Left renal pelvis (tissue), 4 donors: ENCODE measurements around the gene LAMTOR5. TPM values are rescaled to one million over a fixed set of nuclear protein-coding genes. Genes with fewer than 3 reads are reported as not detected.

Experiments used
- DNase-seq, 4 donors: peaks; one replicate each; pipeline ENCODE4 v3.0.0-alpha.2; 2013; ENCODE audit warnings: low read depth in 4 of 4, low spot score in 3 of 4
- polyA plus RNA-seq, 4 donors: library from polyadenylated mRNA; unstranded; fragments of 120-200 nt; gene quantifications; one replicate each; pipeline ENCODE4 v1.2.1, GENCODE V29; 2013; ENCODE audit not compliant: insufficient read length in 4 of 4

LAMTOR5 gene
- polyA plus RNA-seq, 4 donors: 106 to 284 (median 260) TPM

- no peak for DNase-seq
Observed at GRCh38 chr1:110390692-110391245, 16.7 kb downstream of the LAMTOR5 start, which contains the start of gene SLC16A4. Gene SLC16A4 (minus strand): TSS chr1:110391026. CDS start chr1:110389323, 1,703 bp downstream.

DNA sequence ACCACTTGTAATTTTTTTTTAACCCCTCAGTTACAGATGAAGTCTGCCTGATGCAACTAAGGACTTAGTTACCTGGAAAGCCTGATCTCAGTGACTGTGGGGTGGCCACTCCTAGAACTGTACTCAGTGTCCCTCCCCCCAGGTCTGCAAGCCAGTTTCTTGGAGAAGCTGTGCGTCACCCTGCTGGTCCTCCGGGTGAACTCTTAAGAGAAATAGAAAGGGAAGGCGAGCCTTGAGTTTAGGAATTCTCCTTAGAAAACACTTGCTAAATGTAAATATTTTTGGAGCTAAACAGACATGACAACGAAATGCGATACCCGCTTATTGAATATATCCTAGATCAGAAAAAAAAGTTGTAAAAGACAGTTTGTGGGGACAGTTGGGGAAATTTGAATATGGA, 17.4 kb downstream of the LAMTOR5 start:
- no peak for DNase-seq

- DNase-seq: no peak
Observed at GRCh38 chr1:110387048-110387754, 20.3 kb downstream of the LAMTOR5 start.

DNA sequence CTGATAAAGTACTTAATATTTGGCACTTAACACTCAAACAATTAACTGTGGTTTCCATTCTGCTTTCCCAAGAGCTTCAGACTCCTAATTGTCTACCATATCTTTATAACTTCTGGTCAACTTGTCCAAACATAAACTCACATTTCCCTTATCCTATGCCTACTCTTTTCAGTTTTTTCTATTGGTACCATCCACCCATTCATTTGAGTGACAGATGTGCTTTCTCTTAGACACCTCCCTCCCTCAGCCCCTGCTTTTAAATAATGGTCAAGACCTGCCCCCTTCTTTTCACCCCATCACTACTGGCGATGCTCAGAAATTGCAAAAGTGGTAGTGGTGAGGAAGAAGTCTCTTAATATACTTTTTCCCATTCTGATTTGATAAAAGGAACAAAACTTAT, 22.1 kb downstream of the LAMTOR5 start:
- DNase-seq: no peak

DNA sequence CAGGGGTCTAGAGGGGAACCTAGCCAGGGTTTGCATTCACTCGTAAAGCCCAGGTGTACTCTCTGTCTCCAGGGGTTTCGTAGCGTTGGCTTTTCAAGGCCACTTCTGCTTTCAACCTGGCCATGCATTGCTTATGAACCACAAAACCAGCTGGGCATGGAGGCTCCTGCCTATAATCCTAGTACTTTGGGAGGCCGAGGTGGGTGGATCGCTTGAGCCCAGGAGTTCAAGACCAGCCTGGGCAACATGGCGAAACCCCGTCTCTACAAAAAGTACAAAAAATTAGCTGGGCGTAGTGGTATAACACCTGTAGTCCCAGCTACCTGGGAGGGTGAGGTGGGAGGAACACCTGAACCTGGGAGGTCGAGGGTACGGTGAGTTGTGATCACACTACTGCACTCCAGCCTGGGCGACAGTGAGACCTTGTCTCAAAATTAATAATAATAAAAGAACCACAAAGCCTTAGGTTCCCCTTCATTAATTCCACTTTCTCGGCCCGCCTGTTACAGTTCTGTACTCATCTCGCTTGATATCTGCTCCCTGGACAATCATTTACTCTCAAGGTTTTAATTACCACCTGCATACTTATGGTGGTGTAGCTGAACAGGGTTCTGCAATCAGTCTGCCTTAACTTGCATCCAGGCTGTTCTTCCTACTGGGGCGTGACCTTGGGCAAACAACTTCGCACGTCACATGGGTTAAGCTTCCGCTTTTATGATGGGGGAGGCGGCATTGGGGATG, 22.7 kb downstream of the LAMTOR5 start:
- DNase-seq: no peak

DNA sequence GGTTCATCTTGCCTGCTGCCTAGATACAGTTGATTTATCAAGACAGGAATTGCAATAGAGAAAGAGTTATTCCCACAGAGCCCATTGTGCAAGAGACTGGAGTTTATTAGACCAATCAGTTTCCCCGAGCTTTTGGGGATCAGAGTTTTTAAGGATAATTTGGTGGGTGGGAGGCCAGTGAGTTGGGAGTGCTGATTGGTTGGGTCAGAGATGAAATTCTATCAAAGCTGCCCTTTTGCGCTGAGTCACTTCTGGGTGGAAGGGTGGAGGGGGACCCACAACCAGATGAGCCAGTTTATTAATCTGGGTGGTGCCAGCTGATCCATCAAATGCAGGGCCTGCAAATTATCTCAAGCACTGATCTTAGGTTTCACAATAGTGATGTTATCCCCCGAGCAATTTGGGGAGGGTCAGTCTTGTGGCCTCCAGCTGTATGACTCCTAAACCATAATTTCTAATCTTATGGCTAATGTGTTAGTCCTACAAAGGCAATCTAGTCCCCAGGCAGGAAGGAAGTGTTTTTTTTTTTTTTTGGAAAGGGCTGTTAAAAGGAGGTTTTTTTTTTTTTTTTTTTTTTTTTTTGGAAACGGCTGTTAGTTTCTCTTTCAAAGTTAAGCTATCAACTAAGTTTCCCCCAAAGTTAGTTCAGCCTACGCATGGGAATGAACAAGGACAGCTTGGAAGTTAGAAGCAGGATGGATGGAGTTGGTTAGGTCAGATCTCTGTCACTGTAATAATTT, 24.1 kb downstream of the LAMTOR5 start:
- DNase-seq: no peak

DNA sequence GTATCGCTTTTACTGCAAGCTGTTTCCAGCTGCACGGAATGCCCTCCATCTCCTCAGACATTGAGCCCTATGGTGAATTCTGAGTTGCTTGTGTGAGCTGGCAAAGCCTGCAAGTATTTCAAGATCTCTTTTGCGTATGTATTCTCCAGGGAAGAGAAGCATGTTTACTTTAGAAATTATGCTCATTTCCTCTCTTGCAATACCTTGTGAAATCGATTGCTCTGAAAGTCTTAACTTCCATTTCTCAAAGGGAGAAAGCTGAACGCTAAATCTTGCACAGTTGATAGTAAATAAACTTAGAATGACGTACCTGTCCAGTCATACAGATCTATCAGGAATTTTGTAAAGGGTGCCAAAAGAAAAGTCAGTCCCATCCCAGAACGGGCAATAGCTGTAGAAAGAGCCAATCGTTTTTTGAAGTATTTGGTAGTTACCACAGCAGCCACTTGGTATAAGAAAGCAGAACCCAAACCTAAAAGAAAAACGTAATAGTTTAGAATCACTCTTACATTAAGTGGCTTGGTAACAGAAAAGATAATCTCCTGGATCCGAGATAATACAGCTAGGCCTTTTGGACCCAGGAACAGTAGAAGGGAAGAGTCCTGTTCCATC, 26.7 kb downstream of the LAMTOR5 start:
- no peak for DNase-seq

DNA sequence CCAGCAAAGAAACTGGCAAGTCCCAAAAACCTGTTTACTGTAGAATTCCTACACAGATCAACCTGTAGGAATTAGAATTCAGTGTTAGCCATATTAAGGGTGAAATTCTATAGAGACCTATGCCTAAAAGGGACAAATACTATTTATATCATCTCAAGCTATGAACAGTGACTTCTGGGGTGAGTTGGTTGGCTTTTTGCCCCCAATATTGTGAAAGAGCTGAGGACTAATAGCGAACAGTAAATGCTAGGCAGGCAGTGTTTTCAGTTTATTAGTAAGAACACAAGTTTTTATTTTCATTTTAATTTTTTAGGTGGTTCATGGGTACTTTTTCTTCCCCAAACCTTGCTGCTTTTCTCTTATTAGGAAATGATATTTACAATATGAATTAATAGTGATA, 32.0 kb downstream of the LAMTOR5 start:
- no peak for DNase-seq

GRCh38 chr1:110370827-110371226, 36.7 kb downstream of the LAMTOR5 start:
- no peak for DNase-seq

GRCh38 chr1:110364221-110364620, 43.3 kb downstream of the LAMTOR5 start:
- DNase-seq: no peak

GRCh38 chr1:110361856-110362255, 45.6 kb downstream of the LAMTOR5 start:
- no peak for DNase-seq

- no peak for DNase-seq
Observed at GRCh38 chr1:110360431-110360830, 47.1 kb downstream of the LAMTOR5 start.

DNA sequence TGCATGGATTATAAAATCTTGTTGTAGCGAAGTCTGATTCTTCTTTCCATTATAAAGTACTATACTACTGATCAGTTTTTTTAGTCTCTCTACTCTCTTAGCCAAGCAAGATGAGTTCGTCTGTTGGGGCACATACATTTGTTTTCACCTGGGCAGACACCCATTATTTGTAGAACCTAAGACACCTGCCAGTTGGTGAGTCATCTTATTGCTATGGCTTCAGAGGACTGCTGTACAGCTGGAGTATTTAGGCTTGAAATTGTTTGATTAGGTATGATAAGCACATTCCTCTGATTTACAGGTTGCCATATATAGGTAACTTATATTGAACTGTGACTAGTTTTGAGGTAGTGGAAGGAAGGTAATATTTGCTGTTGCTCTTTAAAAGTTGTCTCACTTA, 51.1 kb downstream of the LAMTOR5 start:
- DNase-seq: no peak

DNA sequence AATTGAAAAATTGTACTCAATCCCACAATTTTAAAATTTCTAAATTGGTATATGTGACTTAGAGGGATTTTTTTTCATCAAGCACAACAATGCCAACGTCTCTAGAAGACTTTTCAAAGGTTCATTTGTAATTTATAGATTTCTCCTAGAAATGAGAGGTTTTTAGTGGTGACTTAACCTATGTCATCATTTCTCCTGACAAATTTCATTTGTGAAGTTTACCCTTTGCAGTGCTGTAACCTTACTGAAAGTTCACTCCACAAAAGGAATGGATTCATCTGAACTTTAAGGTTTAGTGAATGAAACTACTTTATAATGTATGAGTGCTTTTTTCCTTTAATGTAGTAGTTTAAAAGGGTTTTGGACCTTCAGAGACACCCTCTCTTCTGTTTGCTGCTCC, 52.2 kb downstream of the LAMTOR5 start:
- DNase-seq: no peak

Other genes starting within 250 kb of the LAMTOR5 start
- 1 to 10 TPM; 2.5 to 6.5 (median 4.7) TPM for gene KCNC4, start 197.4 kb downstream of the LAMTOR5 start, polyA plus RNA-seq
- gene RBM15, start 68.3 kb downstream of the LAMTOR5 start, polyA plus RNA-seq: 10 to 100 TPM; 10.0 to 13.4 (median 10.3) TPM
- 10 to 100 TPM; 14.2 to 97.3 (median 71.0) TPM for gene SLC16A4, start 16.7 kb downstream of the LAMTOR5 start, polyA plus RNA-seq
- under 1 TPM in 3 of 4 donors, not detected in 1; 0.11 to 0.96 (median 0.34) TPM for gene PROK1, start 43.5 kb upstream of the LAMTOR5 start, polyA plus RNA-seq
- gene KCNA10, start 111.5 kb upstream of the LAMTOR5 start, polyA plus RNA-seq: not detected
- gene KCNA2, start 198.7 kb upstream of the LAMTOR5 start, polyA plus RNA-seq: under 1 TPM; 0.40 to 0.49 (median 0.46) TPM